ENCODE measurements around the gene BICD1.

The BICD1 gene

GRCh38 chr12:32285021-32285420, 178.4 kb downstream of the BICD1 start:
- no peak for DNase-seq (ENCODE audit: low read depth)
- H3K4me3 ChIP-seq (ENCODE audit: low read length), result no peak overlapping the region
- no peak for TF ChIP-seq CTCF (conservative IDR thresholded peaks at IDR 0.05; ENCODE audit: low read depth, low read length)

GRCh38 chr12:32285489-32285888, 178.8 kb downstream of the BICD1 start:
- no peak for TF ChIP-seq CTCF (conservative IDR thresholded peaks at IDR 0.05; ENCODE audit: low read depth, low read length)
- no peak for DNase-seq (ENCODE audit: low read depth)

GRCh38 chr12:32290411-32290810, 183.8 kb downstream of the BICD1 start:
- TF ChIP-seq CTCF (conservative IDR thresholded peaks at IDR 0.05; ENCODE audit: low read depth, low read length), result no peak
- no peak overlapping the region for H3K4me3 ChIP-seq (ENCODE audit: low read length)
- no peak for DNase-seq (ENCODE audit: low read depth)

More at GRCh38 chr12:32285489-32285888, 178.8 kb downstream of the BICD1 start:
- no peak overlapping the region for H3K4me3 ChIP-seq (ENCODE audit: low read length)

GRCh38 chr12:32292151-32292550, 185.5 kb downstream of the BICD1 start:
- no peak for DNase-seq (ENCODE audit: low read depth)
- no peak for TF ChIP-seq CTCF (conservative IDR thresholded peaks at IDR 0.05; ENCODE audit: low read depth, low read length)
- H3K4me3 ChIP-seq (ENCODE audit: low read length), result no peak overlapping the region

- no peak for TF ChIP-seq CTCF (conservative IDR thresholded peaks at IDR 0.05; ENCODE audit: low read depth, low read length)
- H3K4me3 ChIP-seq (ENCODE audit: low read length), result no peak overlapping the region
- no peak for DNase-seq (ENCODE audit: low read depth)
These were observed 187.3 kb downstream of the BICD1 start for GRCh38 chr12:32293808-32294419.

GRCh38 chr12:32296567-32296966, 189.9 kb downstream of the BICD1 start:
- no peak overlapping the region for H3K4me3 ChIP-seq (ENCODE audit: low read length)
- DNase-seq (ENCODE audit: low read depth), result no peak
- TF ChIP-seq CTCF (conservative IDR thresholded peaks at IDR 0.05; ENCODE audit: low read depth, low read length), result no peak

GRCh38 chr12:32298917-32299316, 192.3 kb downstream of the BICD1 start:
- no peak for TF ChIP-seq CTCF (conservative IDR thresholded peaks at IDR 0.05; ENCODE audit: low read depth, low read length)
- H3K4me3 ChIP-seq (ENCODE audit: low read length), result no peak overlapping the region
- no peak for DNase-seq (ENCODE audit: low read depth)
